ENCODE measurements around the gene LRP5.

DNA sequence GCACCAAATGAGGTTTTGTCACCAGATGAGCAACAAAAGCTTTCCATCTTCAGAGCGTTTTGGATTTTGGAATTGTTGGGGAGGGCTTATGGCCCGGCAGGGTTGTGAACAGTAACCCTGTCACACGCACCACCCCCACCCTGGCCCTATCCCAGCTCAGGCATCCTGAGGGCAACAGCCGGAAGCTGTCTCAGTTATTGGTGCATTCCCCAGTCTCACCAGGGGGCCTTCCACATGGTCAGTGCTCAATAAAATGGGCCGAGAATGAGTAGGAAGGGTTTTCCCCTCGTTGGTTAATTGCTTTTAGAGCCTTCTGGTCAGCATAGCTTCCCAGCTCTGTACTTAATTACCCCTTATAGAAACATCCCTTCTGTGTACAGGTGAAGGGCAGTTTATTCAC, 46.0 kb downstream of the LRP5 start:
- TF ChIP-seq, protein P1, sequence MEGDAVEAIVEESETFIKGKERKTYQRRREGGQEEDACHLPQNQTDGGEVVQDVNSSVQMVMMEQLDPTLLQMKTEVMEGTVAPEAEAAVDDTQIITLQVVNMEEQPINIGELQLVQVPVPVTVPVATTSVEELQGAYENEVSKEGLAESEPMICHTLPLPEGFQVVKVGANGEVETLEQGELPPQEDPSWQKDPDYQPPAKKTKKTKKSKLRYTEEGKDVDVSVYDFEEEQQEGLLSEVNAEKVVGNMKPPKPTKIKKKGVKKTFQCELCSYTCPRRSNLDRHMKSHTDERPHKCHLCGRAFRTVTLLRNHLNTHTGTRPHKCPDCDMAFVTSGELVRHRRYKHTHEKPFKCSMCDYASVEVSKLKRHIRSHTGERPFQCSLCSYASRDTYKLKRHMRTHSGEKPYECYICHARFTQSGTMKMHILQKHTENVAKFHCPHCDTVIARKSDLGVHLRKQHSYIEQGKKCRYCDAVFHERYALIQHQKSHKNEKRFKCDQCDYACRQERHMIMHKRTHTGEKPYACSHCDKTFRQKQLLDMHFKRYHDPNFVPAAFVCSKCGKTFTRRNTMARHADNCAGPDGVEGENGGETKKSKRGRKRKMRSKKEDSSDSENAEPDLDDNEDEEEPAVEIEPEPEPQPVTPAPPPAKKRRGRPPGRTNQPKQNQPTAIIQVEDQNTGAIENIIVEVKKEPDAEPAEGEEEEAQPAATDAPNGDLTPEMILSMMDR (IDR thresholded peaks at IDR 0.05), result no peak
- no peak for TF ChIP-seq EP300 (IDR thresholded peaks at IDR 0.05)
- TF ChIP-seq POLR2A (IDR thresholded peaks at IDR 0.05), result no peak
